AG09309 (cell line): Measurements from ENCODE around the gene ENKUR.
"Not testable (repeated sequence)": the region's sequence is repeated elsewhere in the genome, so short reads cannot be mapped to it uniquely, and the experiment has no call there.

Source experiments
- DNase-seq: peaks from one replicate; pipeline ENCODE4 v3.0.0-alpha.2; 2010; ENCODE audit warnings: low read depth
- H3K4me3 ChIP-seq: 2 replicates; pipeline ENCODE4 v1.5.1; 2011; ENCODE audit warnings: mild to moderate bottlenecking, low read depth, low read length, moderate library complexity; ENCODE audit not compliant: control insufficient read depth
- CTCF ChIP-seq: IDR thresholded peaks from 2 replicates; pipeline ENCODE4 v1.5.1; 2011; ENCODE audit warnings: mild to moderate bottlenecking, low read depth, low read length, inconsistent platforms; ENCODE audit not compliant: insufficient read depth, control insufficient read depth; ENCODE audit errors: missing control alignments

Gene ENKUR

GRCh38 chr10:25017154-25017590 is 1.2 kb upstream of the ENKUR start:
- TF ChIP-seq CTCF: no peak
- peak overlapping the region; percentile 67 for H3K4me3 ChIP-seq
- no peak for DNase-seq

- DNase-seq: peak; percentile 96
- H3K4me3 ChIP-seq: peak within 1 kb of the TSS; percentile 67
- TF ChIP-seq CTCF: no peak
Observed at GRCh38 chr10:25016376-25017153, 607 bp upstream of the ENKUR start, which contains the start of gene THNSL1. Gene THNSL1 (plus strand): TSS chr10:25016612. CDS start chr10:25023224, 6,612 bp downstream.

GRCh38 chr10:25014579-25014978 is 1.4 kb downstream of the ENKUR start:
- no peak for TF ChIP-seq CTCF
- no peak overlapping the region for H3K4me3 ChIP-seq
- DNase-seq: no peak

GRCh38 chr10:25011591-25011990 is 4.4 kb downstream of the ENKUR start:
- H3K4me3 ChIP-seq, DNase-seq: not testable (repeated sequence)

- H3K4me3 ChIP-seq: no peak overlapping the region
- DNase-seq: no peak
- TF ChIP-seq CTCF: no peak
Observed at GRCh38 chr10:24998044-24998443, 17.9 kb downstream of the ENKUR start.

- DNase-seq: no peak
Observed at GRCh38 chr10:24995072-24995471, 20.9 kb downstream of the ENKUR start.

More at GRCh38 chr10:24995072-24995471, 20.9 kb downstream of the ENKUR start:
- TF ChIP-seq CTCF: no peak
- no peak overlapping the region for H3K4me3 ChIP-seq
